Stimulated activated CD8-positive, alpha-beta memory T cell treated with anti-CD3 and anti-CD28 coated beads, Interleukin-7, amount 100 ng/mL, for 48 hours (primary cell): ENCODE measurements around the gene PRKCQ.
A peak's percentile ranks its signal among the peaks of the same experiment; 100 is the strongest.
"Not testable (repeated sequence)": the region's sequence is repeated elsewhere in the genome, so short reads cannot be mapped to it uniquely, and the experiment has no call there.

ENCODE experiments used
- DNase-seq, 2 donors: peaks; one replicate each; pipeline ENCODE4 v3.0.0-alpha.2; 2020; ENCODE audit warnings: low read depth in 1 of 2; ENCODE audit errors: extremely low read depth in 1 of 2

The PRKCQ gene

GRCh38 chr10:6494936-6495592 lies 85.0 kb downstream of the PRKCQ start:
- no peak for DNase-seq

GRCh38 chr10:6494442-6494819 lies 85.6 kb downstream of the PRKCQ start:
- no peak for DNase-seq

GRCh38 chr10:6493521-6494441 lies 86.3 kb downstream of the PRKCQ start:
- DNase-seq: no peak

- DNase-seq: no peak
These were observed 87.2 kb downstream of the PRKCQ start for GRCh38 chr10:6492896-6493295.

- no peak for DNase-seq
These were observed 88.1 kb downstream of the PRKCQ start for GRCh38 chr10:6491841-6492609.

- DNase-seq: no peak
These were observed 89.5 kb downstream of the PRKCQ start for GRCh38 chr10:6490614-6491013.

- no peak for DNase-seq
These were observed 92.2 kb downstream of the PRKCQ start for GRCh38 chr10:6487920-6488319.

GRCh38 chr10:6486309-6486708 lies 93.8 kb downstream of the PRKCQ start:
- no peak for DNase-seq

GRCh38 chr10:6482737-6483357 lies 97.2 kb downstream of the PRKCQ start:
- DNase-seq: no peak

- DNase-seq: no peak
These were observed 101.4 kb downstream of the PRKCQ start for GRCh38 chr10:6478722-6479121.

GRCh38 chr10:6476989-6477388 lies 103.1 kb downstream of the PRKCQ start:
- DNase-seq: no peak

- no peak for DNase-seq
These were observed 105.2 kb downstream of the PRKCQ start for GRCh38 chr10:6474871-6475270.

- DNase-seq: no peak
These were observed 106.1 kb downstream of the PRKCQ start for GRCh38 chr10:6473901-6474370.

- DNase-seq: no peak
These were observed 106.6 kb downstream of the PRKCQ start for GRCh38 chr10:6473430-6473829.

GRCh38 chr10:6472710-6473005 lies 107.4 kb downstream of the PRKCQ start:
- not testable (repeated sequence) for DNase-seq

- DNase-seq: no peak
These were observed 109.0 kb downstream of the PRKCQ start for GRCh38 chr10:6470894-6471618.

GRCh38 chr10:6469661-6470060 lies 110.4 kb downstream of the PRKCQ start:
- DNase-seq: no peak

- peak; percentile 19 to 40 for DNase-seq
These were observed 114.0 kb downstream of the PRKCQ start for GRCh38 chr10:6465854-6466601.

- DNase-seq: no peak
These were observed 114.6 kb downstream of the PRKCQ start for GRCh38 chr10:6465437-6465836.
